SK-MEL-5 (cell line): ENCODE measurements around the gene PMPCA. TPM values are rescaled to one million over a fixed set of nuclear protein-coding genes. Genes with fewer than 3 reads are reported as not detected.
"Not testable (repeated sequence)": the region's sequence is repeated elsewhere in the genome, so short reads cannot be mapped to it uniquely, and the experiment has no call there.

ENCODE experiments used
- DNase-seq: peaks from one replicate; pipeline ENCODE4 v3.0.0-alpha.2; 2016; ENCODE audit warnings: low read depth, low spot score
- in situ Hi-C: cut with HindIII; loops from 2 replicates; pipeline ENCODE4 v1.10.0; 2016; ENCODE audit warnings: low sequenced_read_pairs, high pct_unique_total_duplicates, low pct_unique_long_range_greater_than_20kb
- total RNA-seq: library from RNA; depleted of rRNA; stranded (reverse); fragments of >200 nt; shearing (Covaris generic); gene quantifications from 2 replicates; pipeline ENCODE4 v1.2.3, GENCODE V29; 2014

The PMPCA gene
- total RNA-seq, 1 experiment from 2014 or later, result 50.6 TPM

- no peak for DNase-seq
- in situ Hi-C loops, result no loop called here
Observed at GRCh38 chr9:136402067-136402466, 8.4 kb upstream of the PMPCA start.

- DNase-seq, result no peak
- in situ Hi-C loops, result no loop called here
Observed at GRCh38 chr9:136403538-136403914, 6.9 kb upstream of the PMPCA start.

GRCh38 chr9:136403915-136404800, 6.3 kb upstream of the PMPCA start:
- in situ Hi-C loops, result no loop called here
- no peak for DNase-seq

DNA sequence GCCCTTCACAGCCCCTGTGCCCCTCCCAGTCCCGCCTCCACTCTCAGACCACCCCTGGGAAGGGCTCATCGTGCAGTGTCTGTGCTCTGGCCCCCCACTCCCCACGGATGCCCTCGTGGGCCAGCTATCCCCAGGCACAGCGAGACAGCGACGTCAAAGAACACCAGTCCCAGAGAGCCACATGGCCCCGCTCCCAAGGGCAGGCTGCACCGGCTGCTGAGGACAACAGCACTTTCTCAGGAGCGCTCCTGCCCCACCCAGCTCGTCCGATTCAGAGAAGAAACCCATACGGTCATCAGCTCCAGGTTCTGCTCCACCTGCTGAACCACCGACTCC, 5.7 kb upstream of the PMPCA start:
- DNase-seq, result no peak
- in situ Hi-C loops, result no loop called here

DNA sequence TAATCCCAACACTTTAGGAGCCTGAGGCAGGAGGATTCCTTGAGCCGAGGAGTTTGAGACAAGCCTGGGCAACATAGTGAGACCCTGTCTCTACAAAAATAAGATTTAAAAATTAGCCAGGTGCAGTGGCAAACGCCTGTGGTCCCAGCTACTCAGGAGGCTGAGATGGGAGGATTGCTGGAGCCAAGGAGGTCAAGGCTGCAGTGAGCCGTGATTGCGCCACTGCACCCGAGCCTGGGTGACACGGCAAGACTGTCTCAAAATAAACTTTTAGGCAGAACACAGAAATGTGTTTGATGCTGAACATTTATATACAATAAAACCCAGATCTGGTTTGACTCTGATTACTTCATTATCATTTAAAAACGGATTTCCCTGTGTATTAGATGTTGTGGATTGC, 5.0 kb upstream of the PMPCA start:
- in situ Hi-C loops, result no loop called here
- no peak for DNase-seq

DNA sequence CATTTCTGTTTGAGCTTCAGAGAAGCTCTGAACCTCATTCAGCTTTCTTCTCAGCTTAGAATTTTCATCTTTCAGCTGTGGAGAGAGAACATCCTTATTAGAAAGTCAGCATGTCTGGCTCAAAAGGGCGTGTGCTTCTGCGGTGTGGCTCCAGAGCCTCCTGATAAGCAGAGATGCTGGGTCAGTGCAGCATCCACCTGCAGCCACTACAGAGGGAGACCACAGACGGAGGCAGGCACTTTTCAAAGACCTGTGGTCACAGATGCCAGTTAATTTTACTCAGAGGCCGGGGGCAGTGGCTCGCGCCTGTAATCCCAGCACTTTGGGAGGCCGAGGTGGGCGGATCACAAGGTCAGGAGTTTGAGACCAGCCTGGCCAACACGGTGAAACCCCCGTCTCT, 4.6 kb upstream of the PMPCA start:
- DNase-seq, result not testable (repeated sequence)

GRCh38 chr9:136407061-136407460, 3.4 kb upstream of the PMPCA start:
- in situ Hi-C loops, DNase-seq: not testable (repeated sequence)

More for the DNA sequence above, 4.6 kb upstream of the PMPCA start:
- in situ Hi-C loops, result not testable (repeated sequence)

- DNase-seq, result no peak
- in situ Hi-C loops, result no loop called here
Observed at GRCh38 chr9:136407911-136408310, 2.5 kb upstream of the PMPCA start.

DNA sequence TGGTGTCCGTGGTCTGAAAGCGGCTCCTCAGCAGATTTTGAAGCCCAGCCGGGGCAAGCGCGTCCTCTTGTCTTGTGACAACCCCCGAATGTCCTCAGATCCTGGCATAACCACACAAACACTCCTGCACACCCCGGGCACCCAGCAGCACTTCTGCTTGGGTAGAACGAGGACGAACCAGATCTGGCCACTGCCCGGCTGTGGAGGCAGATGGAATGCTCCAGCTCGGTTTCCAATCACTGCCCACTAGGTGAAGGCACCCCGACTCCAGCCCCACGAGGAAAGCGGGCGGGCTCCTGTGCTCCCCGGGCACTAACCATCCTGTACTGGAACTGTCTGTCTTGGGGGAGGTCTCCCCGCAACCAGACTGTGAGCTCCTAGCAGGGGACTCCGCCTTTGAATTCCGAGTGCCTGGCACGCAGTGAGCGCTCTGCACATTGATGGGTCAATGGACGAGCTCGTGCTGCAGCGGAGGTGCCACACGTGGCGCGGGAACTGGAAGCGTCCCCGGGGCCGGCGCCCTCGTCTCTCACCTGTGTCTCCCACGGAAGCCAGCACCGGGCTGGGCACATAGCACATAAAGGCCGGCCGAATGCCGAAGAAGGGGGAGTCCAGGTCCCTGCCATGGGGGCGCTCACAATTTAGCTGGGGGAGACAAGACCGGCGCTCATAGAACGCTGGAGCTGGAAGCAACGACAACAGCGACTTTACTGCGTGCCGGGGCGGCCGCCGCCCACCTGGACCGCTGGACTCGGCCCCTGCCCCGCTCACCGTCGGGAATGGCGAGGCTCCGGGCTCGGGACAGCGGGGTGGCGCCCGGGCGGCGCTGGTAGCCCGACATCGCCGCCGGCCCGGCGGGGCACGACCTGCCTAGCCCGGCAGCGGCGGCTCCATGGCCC, 652 bp upstream of the PMPCA start:
- in situ Hi-C loops, result no loop called here
- peak; percentile 22 for DNase-seq

- in situ Hi-C loops, result no loop called here
Observed at GRCh38 chr9:136411378-136411777, 920 bp downstream of the PMPCA start.

DNA sequence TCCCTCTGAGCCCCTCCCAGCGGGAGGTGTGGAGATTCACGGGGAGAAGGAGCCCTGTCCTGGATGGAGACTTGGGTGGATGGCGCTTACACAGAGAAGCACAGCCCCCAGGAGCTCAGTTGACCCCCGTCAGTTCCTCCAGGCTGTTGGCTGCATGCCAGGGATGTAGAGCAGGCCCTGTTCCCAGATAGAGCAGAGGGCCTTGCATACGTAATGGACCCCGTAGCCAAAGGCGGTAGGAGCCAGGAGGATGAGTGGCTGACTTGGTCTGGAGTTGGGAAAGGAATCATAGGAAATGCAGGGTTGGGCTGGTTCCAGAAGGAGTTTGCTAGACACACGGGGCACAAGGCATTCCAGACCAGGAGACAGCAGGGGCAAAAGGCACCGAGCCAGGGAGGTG, 2.5 kb downstream of the PMPCA start:
- DNase-seq, result no peak
- in situ Hi-C loops, result no loop called here

More at GRCh38 chr9:136411378-136411777, 920 bp downstream of the PMPCA start:
- no peak for DNase-seq

DNA sequence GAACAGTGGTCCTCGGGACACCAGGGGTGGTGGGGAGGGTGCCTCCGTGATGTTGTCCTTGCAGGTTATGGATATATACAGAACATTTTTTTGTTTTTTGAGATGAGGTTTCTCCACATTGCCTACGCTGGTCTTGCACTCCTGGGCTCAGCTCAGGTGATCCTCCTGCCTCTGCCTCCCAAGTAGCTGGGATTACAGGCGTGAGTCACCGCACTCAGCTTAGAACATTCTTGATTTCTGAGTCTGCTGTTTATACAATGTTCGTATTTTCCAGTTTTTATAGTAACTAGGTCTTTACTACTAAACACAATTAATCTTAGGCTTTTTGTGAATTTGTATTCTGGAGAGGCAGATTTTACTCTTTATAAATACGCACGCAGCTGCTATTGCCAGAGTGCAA, 6.0 kb downstream of the PMPCA start:
- in situ Hi-C loops, result no loop called here

GRCh38 chr9:136416914-136417313, 6.5 kb downstream of the PMPCA start:
- no peak for DNase-seq
- in situ Hi-C loops, result no loop called here

More for the DNA sequence above, 6.0 kb downstream of the PMPCA start:
- DNase-seq, result no peak

GRCh38 chr9:136418182-136419091, 8.0 kb downstream of the PMPCA start:
- no peak for DNase-seq
- in situ Hi-C loops, result no loop called here

- in situ Hi-C loops, result no loop called here
- DNase-seq, result no peak
Observed at GRCh38 chr9:136419092-136419420, 8.6 kb downstream of the PMPCA start.

GRCh38 chr9:136421791-136422190, 11.3 kb downstream of the PMPCA start:
- in situ Hi-C loops, result no loop called here

DNA sequence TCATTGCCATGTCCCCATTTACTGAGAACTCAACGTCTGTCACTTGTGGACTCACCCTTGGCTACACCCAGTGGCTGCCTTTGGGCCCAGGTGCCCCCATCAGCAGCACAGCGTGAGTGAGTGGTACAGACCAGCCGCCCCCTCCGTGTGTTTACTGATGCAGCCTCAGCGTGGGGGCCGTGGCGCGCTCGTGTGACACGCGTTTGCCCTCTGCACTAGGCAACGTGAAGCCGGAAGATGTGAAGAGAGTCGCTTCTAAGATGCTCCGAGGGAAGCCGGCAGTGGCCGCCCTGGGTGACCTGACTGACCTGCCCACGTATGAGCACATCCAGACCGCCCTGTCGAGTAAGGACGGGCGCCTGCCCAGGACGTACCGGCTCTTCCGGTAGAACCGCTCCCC, 12.4 kb downstream of the PMPCA start:
- in situ Hi-C loops, result no loop called here
- no peak for DNase-seq

More at GRCh38 chr9:136421791-136422190, 11.3 kb downstream of the PMPCA start:
- no peak for DNase-seq
